GM12878 (cell line): Measurements from ENCODE around the gene PDE7B. TPM values are rescaled to one million over a fixed set of nuclear protein-coding genes. Genes with fewer than 3 reads are reported as not detected.

Experiments
- ATAC-seq: fragments of 200-7000 bp; cut with Tn5 transposase; 3 replicates; pipeline ENCODE4 v1.9.1; 2020; ENCODE audit warnings: mild to moderate bottlenecking, moderate library complexity
- BruUV-seq: library from RNA; stranded (reverse); fragments of 400-500 nt; replicated peaks from 2 replicates; lab custom pipeline; 2021; lab: Mats Ljungman, UMichigan
- CTCF ChIA-PET: fragments of 300-600 bp; sonication (Branson Sonifier 250); formaldehyde crosslinking; extraction: SDS; loops from one replicate; lab custom pipeline; 2021; ENCODE audit warnings: inconsistent platforms; lab: Yijun Ruan, JAX
- POLR2A ChIA-PET: fragments of 350-600 bp; formaldehyde crosslinking; extraction: SDS; loops from one replicate; lab custom pipeline; 2021; ENCODE audit warnings: inconsistent platforms; lab: Charles Lee
- RAD21 ChIA-PET: fragments of 300-600 bp; sonication (Branson Sonifier 250); formaldehyde crosslinking; loops from one replicate; lab custom pipeline; 2023; ENCODE audit warnings: antibody characterized with exemption; ENCODE audit not compliant: unreplicated experiment; lab: Charles Lee
- SMC1A ChIA-PET: fragments of 300-600 bp; sonication (Branson Sonifier 250); formaldehyde crosslinking; loops from one replicate; lab custom pipeline; 2023; ENCODE audit not compliant: unreplicated experiment, uncharacterized antibody; lab: Charles Lee
- DNase-seq: peaks from one replicate; pipeline ENCODE4 v3.0.0-alpha.2; 2011; ENCODE audit warnings: low read depth, low spot score
- FAIRE-seq: peaks from 3 replicates; lab custom pipeline; 2011; peaks lifted over from hg19 to GRCh38; lab: Jason Lieb, UNC
- H2AFZ ChIP-seq: 2 replicates; pipeline ENCODE4 v1.6.0; 2011; ENCODE audit warnings: low read depth, low read length, control low read depth; ENCODE audit not compliant: control insufficient read depth
- H3K27ac ChIP-seq: 2 replicates; pipeline ENCODE4 v1.5.1; 2011; ENCODE audit warnings: control low read depth; ENCODE audit not compliant: control insufficient read depth, insufficient read depth
- H3K27me3 ChIP-seq, 2 experiments: replicated peaks in 1 of 2; 2 replicates each; pipeline versions ENCODE4 v1.6.0 to v1.6.1; 2011; ENCODE audit warnings: low read length in 1 of 2; ENCODE audit not compliant: control insufficient read depth in 2 of 2, insufficient read depth in 2 of 2
- H3K36me3 ChIP-seq, 2 experiments: 2 replicates each; pipeline ENCODE4 v1.5.1; 2011; ENCODE audit warnings: low read length in 1 of 2; ENCODE audit not compliant: control insufficient read depth in 2 of 2, insufficient read depth in 2 of 2
- H3K4me1 ChIP-seq: 2 replicates; pipeline ENCODE4 v1.6.1; 2011; ENCODE audit warnings: mild to moderate bottlenecking, low read length, moderate library complexity, mixed read lengths; ENCODE audit not compliant: control insufficient read depth, insufficient read depth
- H3K4me2 ChIP-seq: 2 replicates; pipeline ENCODE4 v1.6.0; 2011; ENCODE audit warnings: control low read depth; ENCODE audit not compliant: control insufficient read depth, insufficient read depth
- H3K4me3 ChIP-seq: fragments of 200-600 bp; sonication (generic); 2 replicates; pipeline ENCODE4 v1.5.1; 2016
- H3K79me2 ChIP-seq: 2 replicates; pipeline ENCODE4 v1.6.0; 2011; ENCODE audit warnings: low read length; ENCODE audit not compliant: control insufficient read depth, insufficient read depth
- H3K9ac ChIP-seq: 2 replicates; pipeline ENCODE4 v1.8.0; 2011; ENCODE audit warnings: low read length, control low read depth, mixed read lengths; ENCODE audit not compliant: control insufficient read depth, insufficient read depth
- H3K9me3 ChIP-seq: replicated peaks from 3 replicates; pipeline ENCODE4 v1.5.1; 2011; ENCODE audit warnings: mild to moderate bottlenecking, low read length; ENCODE audit not compliant: control insufficient read depth, insufficient read depth
- H4K20me1 ChIP-seq: 2 replicates; pipeline ENCODE4 v1.6.0; 2011; ENCODE audit not compliant: control insufficient read depth, insufficient read depth
- HDAC2 ChIP-seq: fragments of 200-600 bp; sonication (generic); IDR thresholded peaks from 2 replicates; pipeline ENCODE4 v1.6.1; 2017
- IKZF1 ChIP-seq: fragments of 450-650 bp; conservative IDR thresholded peaks from 2 replicates; pipeline ENCODE4 v1.6.1; 2017; ENCODE audit warnings: antibody characterized with exemption, mild to moderate bottlenecking
- PML ChIP-seq: IDR thresholded peaks from 2 replicates; pipeline ENCODE4 v1.6.1; 2012; ENCODE audit warnings: low read length, inconsistent platforms
- POLR2AphosphoS2 ChIP-seq: IDR thresholded peaks from 2 replicates; pipeline ENCODE4 v1.6.1; 2011; ENCODE audit warnings: low read depth, mild to moderate bottlenecking, low read length, improper control_type of control experiment, moderate library complexity
- SIX5 ChIP-seq: IDR thresholded peaks from 2 replicates; pipeline ENCODE4 v1.6.1; 2011; ENCODE audit warnings: mild to moderate bottlenecking, low read depth, low read length, moderate library complexity; ENCODE audit not compliant: severe bottlenecking
- SREBF1 ChIP-seq: IDR thresholded peaks from 2 replicates; pipeline ENCODE4 v1.6.1; 2012; ENCODE audit warnings: mild to moderate bottlenecking, low read length
- WGBS: methylation state at CpG from one replicate; pipeline ENCODE4 v1.1.6; 2016; ENCODE audit warnings: low lambda C conversion rate; ENCODE audit not compliant: insufficient replicate concordance, insufficient coverage; ENCODE audit errors: missing lambda C conversion rate; 5-methylcytosine and 5-hydroxymethylcytosine counted together
- in situ Hi-C: fragments of 300-500 bp; cut with MboI; formaldehyde crosslinking; loops from 9 replicates; pipeline ENCODE4 v1.14.3; 2018; ENCODE audit warnings: mixed read lengths
- intact Hi-C: fragments of 100-400 bp; cut with micrococcal nuclease; formaldehyde crosslinking; loops from one replicate; pipeline ENCODE4 v1.14.2; 2022; ENCODE audit not compliant: unreplicated experiment
- polyA plus RNA-seq, 11 experiments: library from polyadenylated mRNA; depleted of rRNA in 4 of 11; unstranded in 6 of 11; stranded (reverse) in 5 of 11; fragments of >200 nt; fragmentation: Nextera tagmentation in 4 of 11; fragmentation: Illumina TruSeq in 1 of 11; extraction: Ambion mirVana in 4 of 11; extraction: Trizol in 1 of 11; gene quantifications; 1 replicate in 1 of 11; 2 replicates in 10 of 11; pipeline versions ENCODE4 v1.2.1 to v1.2.3, GENCODE V29; 2011 to 2016; ENCODE audit warnings: inconsistent platforms in 2 of 11, missing spikeins in 2 of 11, low read depth in 1 of 11
- total RNA-seq, 4 experiments: library from RNA; depleted of rRNA in 3 of 4; stranded (reverse); fragments of >200 nt in 3 of 4; fragmentation: Illumina TruSeq in 1 of 4; extraction: Trizol in 1 of 4; gene quantifications; 2 replicates each; pipeline versions ENCODE4 v1.2.1 to v1.2.3, GENCODE V29; 2013 to 2021
- TF ChIP-seq, protein P1 (sequence below): fragments of 450-650 bp; formaldehyde crosslinking; IDR thresholded peaks from 2 replicates; pipeline ENCODE4 v1.4.0; 2020; ENCODE audit warnings: mild to moderate bottlenecking, moderate library complexity

Gene PDE7B
- total and polyA plus RNA-seq, 10 of the 15 experiments (the other 5 are each of a cell fraction or from before 2014, with no cell fraction given): not detected

DNA sequence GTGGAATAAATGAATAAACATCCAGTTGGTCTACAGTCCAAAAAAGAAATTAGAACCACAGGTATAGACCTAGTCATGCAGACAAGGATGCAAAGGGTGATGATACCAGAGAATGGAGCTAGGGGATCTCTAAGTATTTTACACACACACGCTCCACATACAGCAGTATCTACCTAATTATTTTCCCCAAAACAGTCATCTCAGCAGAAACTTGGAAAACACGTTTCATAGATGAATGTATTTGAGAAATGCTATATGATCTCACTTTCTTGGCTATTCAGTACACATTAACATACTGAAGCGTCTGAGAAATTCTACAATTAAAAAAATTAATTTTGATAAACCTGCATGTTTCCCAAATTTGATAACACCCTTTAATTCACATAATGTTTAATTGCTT, 243.3 kb downstream of the PDE7B start:
- TF ChIP-seq, protein P1, sequence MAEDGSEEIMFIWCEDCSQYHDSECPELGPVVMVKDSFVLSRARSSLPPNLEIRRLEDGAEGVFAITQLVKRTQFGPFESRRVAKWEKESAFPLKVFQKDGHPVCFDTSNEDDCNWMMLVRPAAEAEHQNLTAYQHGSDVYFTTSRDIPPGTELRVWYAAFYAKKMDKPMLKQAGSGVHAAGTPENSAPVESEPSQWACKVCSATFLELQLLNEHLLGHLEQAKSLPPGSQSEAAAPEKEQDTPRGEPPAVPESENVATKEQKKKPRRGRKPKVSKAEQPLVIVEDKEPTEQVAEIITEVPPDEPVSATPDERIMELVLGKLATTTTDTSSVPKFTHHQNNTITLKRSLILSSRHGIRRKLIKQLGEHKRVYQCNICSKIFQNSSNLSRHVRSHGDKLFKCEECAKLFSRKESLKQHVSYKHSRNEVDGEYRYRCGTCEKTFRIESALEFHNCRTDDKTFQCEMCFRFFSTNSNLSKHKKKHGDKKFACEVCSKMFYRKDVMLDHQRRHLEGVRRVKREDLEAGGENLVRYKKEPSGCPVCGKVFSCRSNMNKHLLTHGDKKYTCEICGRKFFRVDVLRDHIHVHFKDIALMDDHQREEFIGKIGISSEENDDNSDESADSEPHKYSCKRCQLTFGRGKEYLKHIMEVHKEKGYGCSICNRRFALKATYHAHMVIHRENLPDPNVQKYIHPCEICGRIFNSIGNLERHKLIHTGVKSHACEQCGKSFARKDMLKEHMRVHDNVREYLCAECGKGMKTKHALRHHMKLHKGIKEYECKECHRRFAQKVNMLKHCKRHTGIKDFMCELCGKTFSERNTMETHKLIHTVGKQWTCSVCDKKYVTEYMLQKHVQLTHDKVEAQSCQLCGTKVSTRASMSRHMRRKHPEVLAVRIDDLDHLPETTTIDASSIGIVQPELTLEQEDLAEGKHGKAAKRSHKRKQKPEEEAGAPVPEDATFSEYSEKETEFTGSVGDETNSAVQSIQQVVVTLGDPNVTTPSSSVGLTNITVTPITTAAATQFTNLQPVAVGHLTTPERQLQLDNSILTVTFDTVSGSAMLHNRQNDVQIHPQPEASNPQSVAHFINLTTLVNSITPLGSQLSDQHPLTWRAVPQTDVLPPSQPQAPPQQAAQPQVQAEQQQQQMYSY (CRISPR knock-in tag): no peak
- TF ChIP-seq SIX5 (no peak), HDAC2 (no peak), SREBF1 (no peak), IKZF1 (no peak), POLR2AphosphoS2 (no peak), PML (no peak)
- SMC1A ChIA-PET: no interaction called here

More for the DNA sequence above, 243.3 kb downstream of the PDE7B start:
- no TSS peak for BruUV-seq
- peaks cover 0 to 2% of the 10 kb centered on the region in 2 experiments; a peak in 2 of 4 replicates for H3K27me3 ChIP-seq
- RAD21 ChIA-PET: no interaction called here
- WGBS: 31% methylated on average over 3 of the region's 3 CpGs
- no peaks in the 10 kb centered on the region for H3K4me1 ChIP-seq
- H3K36me3 ChIP-seq: no peaks in the 10 kb centered on the region
- in situ Hi-C loops (no loop called here), intact Hi-C loops (no loop called here)
- CTCF ChIA-PET: no interaction called here
- H4K20me1 ChIP-seq: no peaks in the 10 kb centered on the region
- ATAC-seq (no peak), FAIRE-seq (no peak), DNase-seq (no peak)
- H3K9me3 ChIP-seq: no peaks in the 10 kb centered on the region
- no peak overlapping the region for H3K9ac ChIP-seq
- H3K4me3 ChIP-seq: no peak overlapping the region
- no peaks in the 10 kb centered on the region for H3K79me2 ChIP-seq
- H2AFZ ChIP-seq: no peak overlapping the region
- no peak overlapping the region for H3K27ac ChIP-seq
- H3K4me2 ChIP-seq: no peak overlapping the region
- POLR2A ChIA-PET: no interaction called here
